Neural progenitor cell (in vitro differentiated cells): Measurements from ENCODE around the gene BCR. TPM values are rescaled to one million over a fixed set of nuclear protein-coding genes. Genes with fewer than 3 reads are reported as not detected.
A peak's percentile ranks its signal among the peaks of the same experiment; 100 is the strongest.

ENCODE experiments used
- DNase-seq: peaks from one replicate; pipeline ENCODE4 v3.0.0-alpha.2; 2016; ENCODE audit warnings: low spot score
- H2AFZ ChIP-seq: fragments of 200-600 bp; sonication (generic); replicated peaks from 2 replicates; pipeline ENCODE4 v1.6.1; 2016; ENCODE audit warnings: antibody characterized with exemption
- H3F3A ChIP-seq: fragments of 200-600 bp; sonication (generic); 2 replicates; pipeline ENCODE4 v1.6.1; 2016; ENCODE audit warnings: antibody characterized with exemption, low read depth
- H3K27ac ChIP-seq: fragments of 200-600 bp; sonication (generic); 2 replicates; pipeline ENCODE4 v1.5.1; 2016; ENCODE audit warnings: mild to moderate bottlenecking
- H3K27me3 ChIP-seq: fragments of 200-600 bp; sonication (generic); 2 replicates; pipeline ENCODE4 v1.6.1; 2016; ENCODE audit warnings: mild to moderate bottlenecking, moderate library complexity
- H3K36me3 ChIP-seq: fragments of 200-600 bp; sonication (generic); 2 replicates; pipeline ENCODE4 v1.5.1; 2016
- H3K4me1 ChIP-seq: fragments of 200-600 bp; sonication (generic); 2 replicates; pipeline ENCODE4 v1.6.1; 2016; ENCODE audit warnings: mixed run types
- H3K4me2 ChIP-seq: fragments of 200-600 bp; sonication (generic); 2 replicates; pipeline ENCODE4 v1.6.1; 2016
- H3K4me3 ChIP-seq: fragments of 200-600 bp; sonication (generic); 2 replicates; pipeline ENCODE4 v1.5.1; 2016
- H3K79me2 ChIP-seq: fragments of 200-600 bp; sonication (generic); 2 replicates; pipeline ENCODE4 v1.6.1; 2016; ENCODE audit warnings: low read depth
- H3K9ac ChIP-seq: fragments of 200-600 bp; sonication (generic); 2 replicates; pipeline ENCODE4 v1.6.1; 2016
- H3K9me3 ChIP-seq: fragments of 200-600 bp; sonication (generic); 2 replicates; pipeline ENCODE4 v1.5.1; 2016; ENCODE audit warnings: low read depth
- H4K20me1 ChIP-seq: fragments of 200-600 bp; sonication (generic); 2 replicates; pipeline ENCODE4 v1.6.1; 2016; ENCODE audit warnings: low read depth
- H3K27ac Mint-ChIP-seq: 3 replicates; pipeline ENCODE4 v1.8.0; 2021; ENCODE audit warnings: mixed read lengths
- H3K27me3 Mint-ChIP-seq: 2 replicates; pipeline ENCODE4 v1.8.0; 2022; ENCODE audit warnings: low read depth, mild to moderate bottlenecking, inconsistent platforms, moderate library complexity, mixed read lengths; ENCODE audit not compliant: insufficient read depth
- H3K36me3 Mint-ChIP-seq: 3 replicates; pipeline ENCODE4 v1.8.0; 2021; ENCODE audit warnings: mixed read lengths
- H3K4me1 Mint-ChIP-seq: 3 replicates; pipeline ENCODE4 v1.8.0; 2021; ENCODE audit warnings: mixed read lengths
- H3K4me3 Mint-ChIP-seq: 3 replicates; pipeline ENCODE4 v1.8.0; 2021; ENCODE audit warnings: mild to moderate bottlenecking, moderate library complexity, mixed read lengths
- H3K9me3 Mint-ChIP-seq: 3 replicates; pipeline ENCODE4 v1.8.0; 2020; ENCODE audit warnings: mixed read lengths
- EZH2 ChIP-seq: fragments of 200-600 bp; sonication (generic); IDR thresholded peaks from 2 replicates; pipeline ENCODE4 v1.6.1; 2017; ENCODE audit warnings: antibody characterized with exemption, mild to moderate bottlenecking, moderate library complexity
- EZH2phosphoT487 ChIP-seq: fragments of 200-600 bp; sonication (generic); IDR thresholded peaks from 2 replicates; pipeline ENCODE4 v1.6.1; 2017; ENCODE audit warnings: antibody characterized with exemption
- total RNA-seq: library from RNA; depleted of rRNA; stranded (reverse); fragments of >200 nt; gene quantifications from 2 replicates; pipeline ENCODE4 v1.2.3, GENCODE V29; 2015; ENCODE audit warnings: low replicate concordance
- TF ChIP-seq, protein P1 (sequence below): fragments of 200-600 bp; sonication (generic); IDR thresholded peaks from 2 replicates; pipeline ENCODE4 v1.5.1; 2017; ENCODE audit warnings: antibody characterized with exemption, mild to moderate bottlenecking

Gene BCR
- total RNA-seq, 1 donor from 2014 or later: 35.5 TPM

DNA sequence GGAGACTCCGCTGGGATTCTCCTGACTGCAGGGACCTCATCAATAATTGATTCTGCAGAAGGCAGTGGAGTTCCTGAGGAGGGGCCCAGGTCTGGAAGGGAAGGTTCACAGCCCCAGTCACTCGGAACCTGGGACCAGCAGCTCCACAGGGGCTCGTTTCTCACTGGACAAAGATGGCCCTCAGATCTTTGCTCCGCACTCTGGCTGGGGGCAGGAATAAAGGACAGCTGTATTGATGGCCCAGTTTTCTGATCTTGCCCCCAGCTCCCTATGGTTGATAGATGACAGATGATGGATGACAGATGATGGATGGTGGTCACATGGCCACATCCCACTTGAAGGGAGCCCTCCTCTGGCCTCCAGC lies 11.3 kb upstream of the BCR start:
- Histone ChIP-seq H3K9me3 (no peaks in the 10 kb centered on the region), H3K4me1 (peaks cover 21% of the 10 kb centered on the region), H3K4me2 (no peak overlapping the region), H3F3A (no peaks in the 10 kb centered on the region), H3K36me3 (no peaks in the 10 kb centered on the region), H2AFZ (no peak overlapping the region), H3K27me3 (no peaks in the 10 kb centered on the region), H3K4me3 (no peak overlapping the region), H4K20me1 (no peaks in the 10 kb centered on the region), H3K79me2 (no peaks in the 10 kb centered on the region), H3K27ac (no peak overlapping the region), H3K9ac (no peak overlapping the region)
- Mint-ChIP-seq H3K27me3 (peaks cover 6% of the 10 kb centered on the region), H3K4me1 (peaks cover 46% of the 10 kb centered on the region), H3K4me3 (no peak overlapping the region), H3K27ac (peak overlapping the region; percentile 92), H3K36me3 (no peaks in the 10 kb centered on the region), H3K9me3 (peaks cover 2% of the 10 kb centered on the region)
- DNase-seq: no peak
- TF ChIP-seq, protein P1, sequence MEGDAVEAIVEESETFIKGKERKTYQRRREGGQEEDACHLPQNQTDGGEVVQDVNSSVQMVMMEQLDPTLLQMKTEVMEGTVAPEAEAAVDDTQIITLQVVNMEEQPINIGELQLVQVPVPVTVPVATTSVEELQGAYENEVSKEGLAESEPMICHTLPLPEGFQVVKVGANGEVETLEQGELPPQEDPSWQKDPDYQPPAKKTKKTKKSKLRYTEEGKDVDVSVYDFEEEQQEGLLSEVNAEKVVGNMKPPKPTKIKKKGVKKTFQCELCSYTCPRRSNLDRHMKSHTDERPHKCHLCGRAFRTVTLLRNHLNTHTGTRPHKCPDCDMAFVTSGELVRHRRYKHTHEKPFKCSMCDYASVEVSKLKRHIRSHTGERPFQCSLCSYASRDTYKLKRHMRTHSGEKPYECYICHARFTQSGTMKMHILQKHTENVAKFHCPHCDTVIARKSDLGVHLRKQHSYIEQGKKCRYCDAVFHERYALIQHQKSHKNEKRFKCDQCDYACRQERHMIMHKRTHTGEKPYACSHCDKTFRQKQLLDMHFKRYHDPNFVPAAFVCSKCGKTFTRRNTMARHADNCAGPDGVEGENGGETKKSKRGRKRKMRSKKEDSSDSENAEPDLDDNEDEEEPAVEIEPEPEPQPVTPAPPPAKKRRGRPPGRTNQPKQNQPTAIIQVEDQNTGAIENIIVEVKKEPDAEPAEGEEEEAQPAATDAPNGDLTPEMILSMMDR: no peak
- TF ChIP-seq EZH2phosphoT487: no peak
- TF ChIP-seq EZH2: no peak

DNA sequence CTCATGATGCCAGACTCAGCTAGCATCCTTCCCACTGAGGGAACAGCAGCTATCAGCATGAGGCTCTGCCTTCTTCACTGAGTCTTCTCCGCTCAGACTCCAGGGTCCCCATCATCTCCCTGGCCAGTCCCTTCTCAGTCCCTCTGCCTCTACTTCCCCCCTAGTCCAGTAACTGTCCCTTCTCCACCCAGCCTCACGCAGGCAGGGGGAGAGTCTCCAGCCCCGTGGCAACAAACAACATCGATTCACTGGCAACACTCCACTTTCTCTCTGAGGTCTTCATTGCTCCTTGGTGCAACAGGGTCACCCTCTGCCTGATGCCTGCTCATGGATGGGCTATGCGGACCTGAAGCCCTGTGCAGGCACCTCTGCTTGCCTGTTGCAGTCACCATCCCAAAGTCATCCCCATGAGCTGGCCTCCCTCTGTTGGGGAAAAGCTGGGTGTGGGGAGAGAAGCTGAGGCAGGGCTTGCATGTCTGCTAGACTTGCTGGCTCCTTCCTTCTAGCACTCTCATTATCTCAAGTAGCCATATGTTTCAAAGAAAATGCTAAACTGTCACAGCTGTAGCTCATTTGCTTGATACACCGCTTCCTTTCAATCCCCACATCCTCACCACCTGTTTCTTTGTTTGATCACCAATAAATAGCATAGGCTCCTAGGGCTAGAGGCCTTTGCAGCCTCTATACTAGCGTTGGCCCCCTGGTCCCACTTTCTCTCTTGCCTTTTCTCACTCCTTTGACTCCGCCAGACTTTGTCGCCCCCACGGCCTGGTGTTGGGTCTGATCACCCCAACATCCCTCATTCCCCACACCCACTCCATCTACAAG lies 4.3 kb upstream of the BCR start:
- Histone ChIP-seq H4K20me1 (peaks cover 6% of the 10 kb centered on the region), H3K9me3 (no peaks in the 10 kb centered on the region), H3K4me1 (peaks cover 12% of the 10 kb centered on the region), H3K36me3 (no peaks in the 10 kb centered on the region), H3K4me2 (no peak overlapping the region), H3K9ac (no peak overlapping the region), H3K4me3 (no peak overlapping the region), H2AFZ (no peak overlapping the region), H3K79me2 (peaks cover 3% of the 10 kb centered on the region), H3F3A (peaks cover 14% of the 10 kb centered on the region), H3K27me3 (no peaks in the 10 kb centered on the region), H3K27ac (no peak overlapping the region)
- Mint-ChIP-seq H3K27me3 (peaks cover 7% of the 10 kb centered on the region), H3K9me3 (peaks cover 22% of the 10 kb centered on the region), H3K27ac (peak overlapping the region; percentile 80), H3K36me3 (peaks cover 10% of the 10 kb centered on the region), H3K4me3 (no peak overlapping the region), H3K4me1 (peaks cover 22% of the 10 kb centered on the region)
- no peak for DNase-seq
- TF ChIP-seq, protein P1: no peak
- TF ChIP-seq EZH2phosphoT487: no peak
- TF ChIP-seq EZH2: no peak

DNA sequence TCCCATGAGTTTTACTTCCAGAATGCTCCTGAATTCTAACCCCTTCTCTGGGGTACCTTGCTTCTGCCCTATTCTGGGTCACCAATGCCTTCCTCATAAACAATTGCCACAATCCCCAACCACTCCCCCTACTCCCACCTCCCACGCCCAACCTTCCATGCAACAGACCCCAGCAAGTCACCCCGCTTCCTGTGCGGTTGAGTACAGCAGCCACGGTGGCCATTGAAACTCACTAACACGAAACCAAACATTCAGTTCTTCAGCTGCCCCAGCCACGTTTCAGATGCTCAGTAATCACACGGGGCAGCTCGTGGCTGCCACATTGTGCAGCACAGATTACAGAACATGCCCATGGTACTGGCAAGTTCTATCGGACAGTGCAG lies 3.7 kb upstream of the BCR start:
- peaks cover 9% of the 10 kb centered on the region for H3K79me2 ChIP-seq
- H3F3A ChIP-seq: peaks cover 14% of the 10 kb centered on the region
- H3K27ac ChIP-seq: no peak overlapping the region
- no peak overlapping the region for H3K9ac ChIP-seq
- Mint-ChIP-seq H3K27ac (no peak overlapping the region), H3K4me1 (peaks cover 22% of the 10 kb centered on the region), H3K27me3 (peaks cover 7% of the 10 kb centered on the region), H3K36me3 (peaks cover 10% of the 10 kb centered on the region), H3K4me3 (no peak overlapping the region), H3K9me3 (peaks cover 22% of the 10 kb centered on the region)
- TF ChIP-seq, protein P1: no peak
- TF ChIP-seq EZH2phosphoT487: no peak
- no peaks in the 10 kb centered on the region for H3K36me3 ChIP-seq
- DNase-seq: no peak
- H3K9me3 ChIP-seq: no peaks in the 10 kb centered on the region
- no peak overlapping the region for H2AFZ ChIP-seq
- H3K27me3 ChIP-seq: peaks cover 5% of the 10 kb centered on the region
- peaks cover 16% of the 10 kb centered on the region for H3K4me1 ChIP-seq
- peaks cover 11% of the 10 kb centered on the region for H4K20me1 ChIP-seq
- no peak overlapping the region for H3K4me3 ChIP-seq
- no peak overlapping the region for H3K4me2 ChIP-seq
